ENCODE results near the gene SUN3. TPM values are rescaled to one million over a fixed set of nuclear protein-coding genes. Genes with fewer than 3 reads are reported as not detected.

SUN3 gene, protein sequence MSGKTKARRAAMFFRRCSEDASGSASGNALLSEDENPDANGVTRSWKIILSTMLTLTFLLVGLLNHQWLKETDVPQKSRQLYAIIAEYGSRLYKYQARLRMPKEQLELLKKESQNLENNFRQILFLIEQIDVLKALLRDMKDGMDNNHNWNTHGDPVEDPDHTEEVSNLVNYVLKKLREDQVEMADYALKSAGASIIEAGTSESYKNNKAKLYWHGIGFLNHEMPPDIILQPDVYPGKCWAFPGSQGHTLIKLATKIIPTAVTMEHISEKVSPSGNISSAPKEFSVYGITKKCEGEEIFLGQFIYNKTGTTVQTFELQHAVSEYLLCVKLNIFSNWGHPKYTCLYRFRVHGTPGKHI
- total RNA-seq: not detected in 2 replicates

DNA sequence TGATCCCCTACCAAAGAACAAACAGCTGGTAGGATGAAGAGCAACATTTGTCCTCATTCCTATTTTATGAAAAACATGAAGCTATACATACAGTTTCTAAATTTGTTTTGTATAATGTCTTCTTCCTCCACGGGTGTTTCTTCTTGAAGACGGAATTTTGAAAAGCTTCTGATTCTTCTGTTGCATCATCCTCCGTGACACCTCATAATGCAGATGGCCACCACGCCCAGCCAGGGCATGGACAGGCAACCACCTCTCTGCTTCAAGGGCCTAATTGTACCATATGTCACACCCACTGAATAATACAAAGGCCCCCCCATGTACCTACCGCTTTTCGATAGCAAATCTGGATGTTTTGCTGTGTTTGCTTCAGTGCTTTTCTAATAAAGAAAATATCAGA lies at the start of gene SUN3:
Gene SUN3 (minus strand): TSS at position 170 of the 400 bp plus-strand sequence. CDS start 169 bp downstream, at position 1.

DNA sequence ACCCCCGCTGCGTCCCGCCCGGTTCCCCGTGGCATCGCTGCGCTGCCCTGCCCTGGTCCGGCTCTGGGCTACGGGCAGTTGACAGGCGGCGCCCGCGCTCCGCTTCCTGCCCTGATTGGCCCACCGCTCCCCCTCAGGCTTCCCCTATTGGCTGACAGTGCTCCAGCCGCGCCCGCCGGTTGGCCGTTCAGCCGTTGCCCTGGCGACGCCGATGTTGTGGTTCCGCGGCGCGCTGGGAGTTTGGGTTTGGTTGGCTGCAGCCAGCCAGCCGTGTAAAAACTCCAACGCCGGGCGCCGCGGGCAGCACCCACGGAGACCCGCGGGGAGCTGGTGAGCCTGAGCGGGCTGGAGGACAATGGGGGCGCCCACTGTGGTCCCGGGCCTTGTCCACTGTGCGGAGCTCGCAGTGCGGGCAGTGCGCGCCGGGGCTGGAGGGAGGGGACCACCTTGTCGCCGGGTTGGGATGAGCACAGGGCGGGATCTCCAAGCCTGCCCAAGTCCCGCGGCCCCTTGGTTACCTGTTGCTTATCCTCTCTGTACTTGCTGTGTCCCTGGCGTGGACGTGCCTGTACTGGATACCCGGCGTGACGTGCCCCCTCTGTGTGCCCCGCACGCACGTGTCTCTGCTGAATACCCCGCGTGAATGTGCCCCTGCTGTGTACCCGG lies 6.5 kb upstream of the SUN3 start, which contains the start of gene C7orf57:
Gene C7orf57 (plus strand): TSS at position 243 of the 666 bp plus-strand sequence. CDS start 766 bp downstream, outside the sequence.

DNA sequence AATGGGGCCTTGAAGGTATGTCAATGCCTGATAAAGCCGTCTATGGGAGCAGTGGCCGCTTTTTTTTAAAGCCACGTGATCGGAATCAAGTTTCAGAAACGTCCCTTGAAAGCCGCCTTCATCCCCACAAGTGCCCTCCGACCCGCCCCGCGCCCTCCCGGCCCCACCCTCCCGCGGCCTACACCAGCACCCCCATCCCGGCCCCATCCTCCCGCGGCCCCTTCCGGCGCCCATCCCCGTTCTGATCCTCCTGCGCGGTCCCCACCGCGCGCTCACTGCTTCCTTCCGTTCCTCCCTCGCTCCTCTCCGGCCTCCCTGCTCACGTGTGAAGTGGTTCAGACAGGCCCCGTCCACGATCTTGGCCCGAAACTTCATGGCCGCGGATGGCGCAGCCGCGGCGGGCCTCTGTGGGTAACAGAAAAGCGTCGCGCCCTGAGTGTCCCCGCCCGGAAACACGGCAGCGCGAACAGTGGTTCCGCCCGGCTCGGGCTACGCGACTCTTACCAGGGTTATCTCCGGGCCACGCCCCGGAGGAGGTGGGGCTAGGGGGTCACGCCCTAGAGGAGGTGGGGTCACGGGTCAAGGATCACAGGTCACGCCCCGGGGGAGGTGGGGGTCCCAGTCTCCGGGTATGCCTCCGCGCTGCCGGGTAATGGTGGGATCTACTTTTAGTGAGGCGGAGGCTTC lies 49.6 kb downstream of the SUN3 start, which contains the start of gene HUS1:
Gene HUS1 (minus strand): TSS at position 471 of the 687 bp plus-strand sequence. CDS start 96 bp downstream, at position 375.

DNA sequence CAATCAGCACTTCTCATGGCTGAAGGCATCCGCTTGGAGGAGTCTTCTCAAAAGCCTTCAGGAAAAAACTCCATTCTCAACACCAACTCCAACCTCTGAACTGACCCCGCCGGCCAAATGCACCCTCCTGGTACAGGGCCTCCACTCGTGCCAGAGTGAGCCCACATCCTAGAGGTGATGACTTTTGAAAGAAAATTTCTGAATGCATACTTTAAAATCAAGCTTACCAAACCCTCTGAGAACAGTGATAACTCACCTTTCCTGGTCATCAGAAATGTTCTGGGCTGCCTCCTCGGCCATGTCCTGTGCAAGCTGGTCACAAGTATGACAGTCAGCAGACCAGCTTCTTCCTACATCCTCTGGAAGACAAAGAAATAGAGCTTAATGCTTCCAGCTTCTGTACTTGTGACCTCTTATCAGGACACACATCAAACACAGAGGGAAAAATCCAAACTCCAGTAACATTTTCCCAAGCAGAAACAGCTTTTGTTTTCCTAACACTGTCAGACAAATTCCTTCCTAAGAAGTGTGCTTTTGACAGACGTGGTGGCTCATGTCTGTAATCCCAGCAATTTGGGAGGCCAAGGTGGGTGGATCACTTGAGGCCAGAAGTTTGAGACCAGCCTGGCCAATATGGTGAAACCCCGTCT lies 80.6 kb downstream of the SUN3 start, which contains the start of gene PKD1L1:
Gene PKD1L1 (minus strand): TSS at position 326 of the 650 bp plus-strand sequence. CDS start 26 bp downstream, at position 300.

Other genes with a start within 250 kb of the SUN3 start
- 1.8 TPM in 2 replicates for gene PKD1L1, start 80.6 kb downstream of the SUN3 start, total RNA-seq
- 22.8 and 41.6 TPM in 2 replicates for gene HUS1, start 49.5 kb downstream of the SUN3 start, total RNA-seq
- gene C7orf57, start 6.4 kb upstream of the SUN3 start, total RNA-seq: 0.15 and 0.20 TPM in 2 replicates
- 96.7 and 97.0 TPM in 2 replicates for gene UPP1, start 60.2 kb upstream of the SUN3 start, total RNA-seq
- gene ABCA13, start 142.4 kb upstream of the SUN3 start, total RNA-seq: under 0.01 and 0.05 TPM in 2 replicates